ENCODE results near the gene PIGV. TPM values are rescaled to one million over a fixed set of nuclear protein-coding genes. Genes with fewer than 3 reads are reported as not detected.

PIGV gene
- total RNA-seq, 1 experiment from 2014 or later, result 7.5 TPM

DNA sequence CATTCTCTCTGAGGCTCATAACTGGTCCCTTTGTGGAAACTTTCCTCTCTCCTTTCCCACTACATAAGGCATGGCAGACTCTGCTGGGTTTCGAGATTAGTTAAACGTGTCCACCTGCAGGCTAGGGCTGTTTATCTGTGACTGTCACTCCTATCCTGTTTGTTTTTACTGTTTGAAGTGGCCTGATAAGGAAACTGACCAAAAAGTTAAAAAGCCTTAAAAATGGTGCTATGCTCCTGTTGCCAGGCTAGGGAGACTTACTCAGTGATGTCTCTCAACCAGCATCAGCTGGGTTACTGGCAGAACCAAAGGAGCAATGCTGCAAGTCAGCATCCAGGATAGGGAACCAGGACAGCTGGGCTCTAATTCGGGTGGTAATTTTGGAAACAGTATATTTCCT lies 3.9 kb downstream of the PIGV start:
- no peak overlapping the region for H3K4me3 Mint-ChIP-seq
- WGBS (ENCODE audit: extremely low coverage, insufficient read length, low lambda C conversion rate), result no CpG with 5 or more reads among the region's 3 CpGs

More for the DNA sequence above, 3.9 kb downstream of the PIGV start:
- H3K79me2 ChIP-seq (ENCODE audit: insufficient read depth, low read length), result no peaks in the 10 kb centered on the region; the same call in 1 of the 2 replicates
- H3K23ac ChIP-seq (ENCODE audit: insufficient read length, low read depth, low read length), result no peak overlapping the region
- no peak for DNase-seq
- no peak overlapping the region for H2AK5ac ChIP-seq (ENCODE audit: insufficient read length, low read length)
- no peak overlapping the region for H4K91ac ChIP-seq (ENCODE audit: insufficient read length, low read depth, low read length)
- H3T11ph ChIP-seq (ENCODE audit: low read length), result no peak overlapping the region
- no peak overlapping the region for H4K5ac ChIP-seq (ENCODE audit: insufficient read length, low read depth, low read length)
- H3K14ac ChIP-seq (ENCODE audit: insufficient read depth, low read length), result no peak overlapping the region
- H3K4me2 ChIP-seq (ENCODE audit: insufficient read depth, insufficient read length, low read length), result no peak overlapping the region
- no peak overlapping the region for H2BK15ac ChIP-seq (ENCODE audit: low read depth, low read length)
- no peak overlapping the region for H3K9ac ChIP-seq (ENCODE audit: extremely low read depth, insufficient read length, low read length)
- H2BK5ac ChIP-seq (ENCODE audit: insufficient read length, low read length), result no peak overlapping the region
- H4K8ac ChIP-seq (replicated peaks; ENCODE audit: insufficient read length, low read depth, low read length), result no peak overlapping the region
- H3K27me3 ChIP-seq (ENCODE audit: insufficient read depth, low read length), result no peaks in the 10 kb centered on the region
- H3K27ac ChIP-seq (ENCODE audit: insufficient read length, low read depth, low read length), result no peak overlapping the region
- no peak overlapping the region for H3K56ac ChIP-seq (ENCODE audit: insufficient read length, low read depth, low read length)
- no peaks in the 10 kb centered on the region; the same call in 1 of the 2 replicates for H3K27me3 Mint-ChIP-seq (ENCODE audit: low read depth)
- peaks cover 3% of the 10 kb centered on the region; the same call in 1 of the 2 replicates for H3K4me1 ChIP-seq (ENCODE audit: insufficient read depth, low read length)
- H3K4ac ChIP-seq (ENCODE audit: low read depth, low read length), result no peak overlapping the region
- H2BK120ac ChIP-seq (ENCODE audit: low read depth, low read length, poor library complexity, severe bottlenecking), result no peak overlapping the region
- no peak overlapping the region for H3K27ac Mint-ChIP-seq
- no peak overlapping the region for H3K18ac ChIP-seq (ENCODE audit: insufficient read length, low read depth, low read length)
- H2BK20ac ChIP-seq (ENCODE audit: low read depth, low read length, poor library complexity, severe bottlenecking), result no peak overlapping the region
- TF ChIP-seq, protein P1, sequence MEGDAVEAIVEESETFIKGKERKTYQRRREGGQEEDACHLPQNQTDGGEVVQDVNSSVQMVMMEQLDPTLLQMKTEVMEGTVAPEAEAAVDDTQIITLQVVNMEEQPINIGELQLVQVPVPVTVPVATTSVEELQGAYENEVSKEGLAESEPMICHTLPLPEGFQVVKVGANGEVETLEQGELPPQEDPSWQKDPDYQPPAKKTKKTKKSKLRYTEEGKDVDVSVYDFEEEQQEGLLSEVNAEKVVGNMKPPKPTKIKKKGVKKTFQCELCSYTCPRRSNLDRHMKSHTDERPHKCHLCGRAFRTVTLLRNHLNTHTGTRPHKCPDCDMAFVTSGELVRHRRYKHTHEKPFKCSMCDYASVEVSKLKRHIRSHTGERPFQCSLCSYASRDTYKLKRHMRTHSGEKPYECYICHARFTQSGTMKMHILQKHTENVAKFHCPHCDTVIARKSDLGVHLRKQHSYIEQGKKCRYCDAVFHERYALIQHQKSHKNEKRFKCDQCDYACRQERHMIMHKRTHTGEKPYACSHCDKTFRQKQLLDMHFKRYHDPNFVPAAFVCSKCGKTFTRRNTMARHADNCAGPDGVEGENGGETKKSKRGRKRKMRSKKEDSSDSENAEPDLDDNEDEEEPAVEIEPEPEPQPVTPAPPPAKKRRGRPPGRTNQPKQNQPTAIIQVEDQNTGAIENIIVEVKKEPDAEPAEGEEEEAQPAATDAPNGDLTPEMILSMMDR (conservative IDR thresholded peaks at IDR 0.05), result no peak
- no peak overlapping the region for H2BK12ac ChIP-seq (ENCODE audit: insufficient read length, low read depth, low read length)
- peaks cover 10% of the 10 kb centered on the region for H3K23me2 ChIP-seq (ENCODE audit: insufficient read length, low read depth, low read length, poor library complexity, severe bottlenecking)
- peaks cover 9 to 22% (median 19%) of the 10 kb centered on the region in 3 experiments; a peak in 6 of 7 replicates for H3K36me3 Mint-ChIP-seq (ENCODE audit: insufficient read depth in 1 of 3, low read depth in 3 of 3)
- H3K9me3 ChIP-seq (ENCODE audit: control insufficient read depth, low read depth, low read length), result no peaks in the 10 kb centered on the region
- H3K79me1 ChIP-seq (ENCODE audit: insufficient read depth, low read depth, low read length, poor library complexity, severe bottlenecking), result no peaks in the 10 kb centered on the region
- H3K9me3 Mint-ChIP-seq, result no peaks in the 10 kb centered on the region
- peaks cover 16 to 20% of the 10 kb centered on the region in 2 experiments for H3K4me1 Mint-ChIP-seq
- H4K20me1 ChIP-seq (ENCODE audit: control insufficient read depth, insufficient read depth, insufficient read length), result no peaks in the 10 kb centered on the region
- no peak overlapping the region for H2AFZ ChIP-seq (ENCODE audit: low read length)
